Ishikawa (cell line): Measurements from ENCODE around the gene CHAT.

ENCODE experiments used
- CEBPB ChIP-seq: IDR thresholded peaks from 2 replicates; pipeline ENCODE4 v1.6.1; 2012
- CREB1 ChIP-seq: IDR thresholded peaks from 2 replicates; pipeline ENCODE4 v1.6.1; 2012; ENCODE audit warnings: low read depth
- EP300 ChIP-seq: IDR thresholded peaks from 2 replicates; pipeline ENCODE4 v1.6.1; 2012; ENCODE audit warnings: borderline replicate concordance

DNA sequence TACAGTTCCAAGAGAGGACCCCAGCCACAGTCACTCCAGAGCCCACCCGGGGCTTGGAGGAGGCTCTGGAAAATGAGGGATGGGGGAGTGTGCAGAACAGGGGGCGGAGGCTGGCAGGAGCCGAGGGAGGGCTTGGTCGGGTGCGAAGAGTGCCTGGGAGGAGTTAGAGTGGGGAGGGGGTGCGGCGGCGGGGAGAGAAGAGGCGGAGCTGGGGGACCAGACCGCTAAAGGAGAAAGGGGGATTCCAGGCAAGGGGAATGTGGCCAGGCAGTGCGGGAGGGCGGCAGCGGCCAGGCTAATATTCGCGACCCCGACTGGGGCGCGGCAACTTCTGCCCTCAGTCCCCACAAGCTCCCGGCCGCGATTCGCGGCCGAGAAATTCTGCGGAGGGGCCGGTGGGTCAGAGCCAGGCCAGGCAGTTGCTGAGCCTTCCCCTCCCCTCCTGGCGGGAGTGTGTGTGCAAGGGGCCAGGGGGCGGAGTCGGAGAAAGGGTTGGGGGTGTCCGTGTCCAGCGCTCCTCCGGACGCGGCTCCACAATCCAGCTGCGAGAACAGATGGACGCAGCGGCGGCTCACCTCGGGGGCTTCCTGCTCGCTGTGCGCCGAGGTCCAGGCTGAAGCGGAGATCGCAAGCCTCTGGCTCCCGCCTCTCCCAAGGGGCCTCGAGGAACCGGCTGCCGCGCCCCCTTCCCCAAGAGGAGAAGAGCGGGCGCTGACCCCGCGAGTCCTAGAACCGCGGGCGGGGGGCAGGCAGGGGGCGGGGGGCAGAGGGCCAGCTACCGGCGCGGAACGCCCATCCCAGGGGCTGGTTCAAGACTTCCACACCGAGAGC is 4.3 kb upstream of the CHAT start:
- TF ChIP-seq CEBPB (no peak), EP300 (no peak), CREB1 (no peak)
